ENCODE results near the gene SCNN1A. TPM values are rescaled to one million over a fixed set of nuclear protein-coding genes. Genes with fewer than 3 reads are reported as not detected.

Gene SCNN1A
- total and polyA plus RNA-seq, 7 donors, result 0.82 to 169 (median 7.2) TPM

- DNase-seq, result no peak
- no peaks in the 10 kb centered on the region for H3K9me3 ChIP-seq
- H3K4me3 ChIP-seq, result peak overlapping the region; percentile 6 to 88 (median 87)
- H3K27ac ChIP-seq, result peak overlapping the region; percentile 93 to 98 (median 97)
- H3K4me1 ChIP-seq, result peaks cover 0 to 79% (median 74%) of the 10 kb centered on the region in 4 donors
- 41 to 56% methylated on average over 12 of the region's 12 CpGs for WGBS, 2 donors
- TF ChIP-seq POLR2A (IDR thresholded peaks at IDR 0.05), result no peak
- no peak for TF ChIP-seq EP300 (IDR thresholded peaks at IDR 0.05)
- peak in 2 of 4 donors; percentile 6 to 7 for TF ChIP-seq POLR2AphosphoS5 (IDR thresholded peaks at IDR 0.05)
- no peak for TF ChIP-seq CTCF (IDR thresholded peaks at IDR 0.05)
- intact Hi-C loops (cut with DNase I), result loop anchor here (2.0 to 5.0 kb wide), 2 partner anchors 45 to 214 kb away; no protein-coding TSS in a partner anchor
- no peaks in the 10 kb centered on the region for H3K27me3 ChIP-seq
- peaks cover 4 to 19% (median 14%) of the 10 kb centered on the region in 4 donors for H3K36me3 ChIP-seq
Measured at GRCh38 chr12:6337958-6338433, 37.4 kb downstream of the SCNN1A start.

GRCh38 chr12:6336889-6337853 is 38.2 kb downstream of the SCNN1A start:
- H3K36me3 ChIP-seq, result peaks cover 12 to 27% (median 21%) of the 10 kb centered on the region in 4 donors
- peak overlapping the region; percentile 29 to 88 (median 65) for H3K4me3 ChIP-seq
- DNase-seq, result no peak
- intact Hi-C loops (cut with DNase I), result loop anchor here (5.0 kb wide), 1 partner anchor 215 kb away; no protein-coding TSS in a partner anchor
- TF ChIP-seq POLR2AphosphoS5 (IDR thresholded peaks at IDR 0.05) (no peak), POLR2A (IDR thresholded peaks at IDR 0.05) (no peak), EP300 (IDR thresholded peaks at IDR 0.05) (no peak), CTCF (IDR thresholded peaks at IDR 0.05) (no peak)
- no peaks in the 10 kb centered on the region for H3K27me3 ChIP-seq
- H3K27ac ChIP-seq, result peak overlapping the region; percentile 93 to 98 (median 97)
- peaks cover 0 to 76% (median 71%) of the 10 kb centered on the region in 4 donors for H3K4me1 ChIP-seq
- no peaks in the 10 kb centered on the region for H3K9me3 ChIP-seq
- 23 to 50% methylated on average over 15 of the region's 15 CpGs for WGBS, 2 donors

- WGBS, 2 donors, result 2 to 5% methylated on average over 12 of the region's 12 CpGs
- TF ChIP-seq CTCF (IDR thresholded peaks at IDR 0.05) (no peak), EP300 (IDR thresholded peaks at IDR 0.05) (peak in 2 of 4 donors; percentile 90 to 92), POLR2A (IDR thresholded peaks at IDR 0.05) (peak in 1 of 2 donors; percentile 34), POLR2AphosphoS5 (IDR thresholded peaks at IDR 0.05) (peak; percentile 68 to 86 (median 72))
- H3K36me3 ChIP-seq, result peaks cover 21 to 36% (median 28%) of the 10 kb centered on the region in 4 donors
- H3K27ac ChIP-seq, result peak overlapping the region; percentile 93 to 98 (median 97)
- no peaks in the 10 kb centered on the region for H3K27me3 ChIP-seq
- intact Hi-C loops (cut with DNase I), result loop anchor here (5.0 kb wide), 1 partner anchor 216 kb away; no protein-coding TSS in a partner anchor
- peak; percentile 98 for DNase-seq
- H3K9me3 ChIP-seq, result no peaks in the 10 kb centered on the region
- peak overlapping the region; percentile 29 to 88 (median 65) for H3K4me3 ChIP-seq
- H3K4me1 ChIP-seq, result peaks cover 0 to 78% (median 71%) of the 10 kb centered on the region in 4 donors
Measured at GRCh38 chr12:6336079-6336888, 39.1 kb downstream of the SCNN1A start.

- DNase-seq, result peak; percentile 92
- H3K27ac ChIP-seq, result peak overlapping the region; percentile 93 to 98 (median 97)
- H3K9me3 ChIP-seq, result no peaks in the 10 kb centered on the region
- H3K4me1 ChIP-seq, result peaks cover 0 to 84% (median 72%) of the 10 kb centered on the region in 4 donors
- WGBS, 2 donors, result 1% methylated on average over 11 of the region's 11 CpGs
- peaks cover 28 to 43% (median 35%) of the 10 kb centered on the region in 4 donors for H3K36me3 ChIP-seq
- intact Hi-C loops (cut with DNase I), result loop anchor here (5.0 kb wide), 1 partner anchor 217 kb away; no protein-coding TSS in a partner anchor
- H3K4me3 ChIP-seq, result peak overlapping the region; percentile 29 to 88 (median 65)
- H3K27me3 ChIP-seq, result no peaks in the 10 kb centered on the region
- TF ChIP-seq EP300 (IDR thresholded peaks at IDR 0.05) (no peak), POLR2AphosphoS5 (IDR thresholded peaks at IDR 0.05) (peak in 2 of 4 donors; percentile 4 to 44), CTCF (IDR thresholded peaks at IDR 0.05) (peak in 3 of 4 experiments; percentile 39 to 58 (median 48))
Measured at GRCh38 chr12:6335451-6336078, 39.8 kb downstream of the SCNN1A start.

Measured in sigmoid colon (tissue), 7 donors.